GM18526 (cell line): ENCODE results near the gene TMC7.

ENCODE experiments used
- POLR2A ChIP-seq: IDR thresholded peaks from 3 replicates; pipeline ENCODE4 v1.6.1; 2011; ENCODE audit not compliant: insufficient read length; ENCODE audit errors: extremely low read depth

TMC7 gene

DNA sequence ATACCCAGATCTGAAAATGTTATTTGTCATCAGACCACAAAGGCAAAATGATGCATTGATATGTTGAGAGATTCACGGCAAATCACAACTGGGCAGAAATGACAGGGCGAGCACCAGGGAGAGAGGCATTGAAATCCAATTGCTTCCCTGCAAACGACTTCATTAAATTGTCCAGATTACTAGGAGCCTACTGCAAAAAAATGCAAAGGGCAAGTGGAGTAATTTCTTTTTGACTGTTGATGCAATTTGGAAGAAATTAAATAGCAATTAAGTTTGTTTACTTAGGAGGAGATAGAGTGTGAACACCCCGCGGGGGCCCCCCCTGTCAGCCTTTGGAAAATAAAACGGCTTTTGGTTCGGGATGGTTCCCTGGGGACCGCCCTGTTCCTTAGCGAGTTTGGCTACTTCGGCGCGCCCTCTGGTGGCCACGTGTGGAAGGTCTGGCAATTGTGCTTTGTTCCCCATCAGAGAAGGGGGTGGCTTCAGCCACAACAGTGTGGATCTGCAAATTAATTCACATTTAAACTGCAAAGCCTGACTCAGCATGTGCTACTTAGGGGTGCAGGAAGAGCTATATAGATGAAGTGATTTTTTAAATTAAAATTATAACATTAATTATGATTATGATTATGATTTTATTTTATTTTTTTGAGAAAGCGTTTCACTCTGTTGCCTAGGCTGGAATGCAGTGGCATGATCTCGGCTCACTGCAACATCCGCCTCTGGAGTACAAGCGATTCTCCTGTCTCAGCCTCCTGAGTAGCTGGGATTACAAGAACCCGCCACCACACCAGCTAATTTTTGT, 14.5 kb upstream of the TMC7 start:
- no peak for TF ChIP-seq POLR2A

- no peak for TF ChIP-seq POLR2A
Measured at GRCh38 chr16:18969855-18970240, 13.9 kb upstream of the TMC7 start.

DNA sequence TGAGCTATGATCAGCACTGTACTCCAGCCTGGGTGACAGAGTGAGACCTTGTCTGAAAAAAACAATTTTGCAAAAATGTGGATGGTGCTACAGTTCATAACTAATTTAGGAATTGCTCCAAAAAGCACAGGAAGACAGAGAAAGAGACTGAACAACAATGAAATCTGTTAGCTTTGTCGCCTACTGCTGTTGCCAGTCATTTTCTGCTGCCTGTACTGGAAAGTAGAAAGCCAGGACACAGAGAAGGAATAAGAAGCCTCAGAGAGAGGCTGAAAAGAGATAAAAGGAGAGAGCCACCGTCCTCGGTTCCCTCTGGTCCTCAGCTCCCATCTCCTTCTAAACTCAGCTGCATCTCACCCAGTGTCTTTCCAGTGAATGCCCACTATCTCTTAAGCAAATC, 8.6 kb upstream of the TMC7 start:
- no peak for TF ChIP-seq POLR2A

DNA sequence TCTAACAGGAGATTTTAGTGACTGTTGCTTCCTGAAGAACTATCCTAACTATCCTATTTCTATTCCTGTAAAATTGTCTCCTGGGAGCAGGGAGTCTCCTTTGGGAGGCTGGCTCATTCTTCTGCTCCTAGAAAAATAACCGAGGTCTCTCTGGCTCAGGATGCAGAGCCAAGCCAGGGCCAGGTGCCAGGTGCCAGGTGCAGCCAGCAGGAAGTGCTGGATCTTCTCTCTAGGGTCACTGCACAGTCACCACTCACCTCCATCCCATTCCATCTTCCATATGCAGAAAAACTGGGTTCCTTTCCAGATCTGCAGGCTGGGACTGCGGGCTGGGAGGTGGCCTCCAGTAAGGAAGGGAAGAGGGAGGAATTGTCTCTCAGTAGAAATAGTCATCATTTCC, 3.8 kb upstream of the TMC7 start:
- TF ChIP-seq POLR2A: no peak

DNA sequence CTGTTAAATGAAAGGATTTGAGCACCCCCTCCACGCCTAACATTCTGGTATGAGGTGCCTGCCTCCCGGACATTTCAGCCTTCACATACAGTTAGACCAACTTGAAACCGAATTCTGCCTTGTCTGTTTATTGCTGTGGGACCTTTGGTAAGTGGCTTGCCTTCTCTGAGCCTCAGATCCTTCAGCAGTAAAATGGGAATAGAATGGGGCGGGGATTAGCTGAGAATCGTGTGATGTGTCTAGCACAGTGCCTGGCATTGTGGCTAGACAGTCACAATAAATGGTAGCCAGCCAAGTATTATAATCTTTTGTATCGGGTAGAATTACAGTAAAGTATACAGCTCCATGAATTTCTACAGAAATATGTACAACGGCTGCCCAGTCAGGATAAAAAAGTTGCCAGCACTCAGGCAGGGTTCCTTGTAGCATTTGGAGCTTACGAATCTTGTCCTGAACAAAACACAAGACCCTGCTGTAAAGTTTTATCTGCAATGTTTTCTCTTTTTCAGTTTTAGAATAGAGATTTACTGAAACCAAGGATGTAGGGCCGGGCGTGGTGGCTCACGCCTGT, 786 bp downstream of the TMC7 start:
- no peak for TF ChIP-seq POLR2A

DNA sequence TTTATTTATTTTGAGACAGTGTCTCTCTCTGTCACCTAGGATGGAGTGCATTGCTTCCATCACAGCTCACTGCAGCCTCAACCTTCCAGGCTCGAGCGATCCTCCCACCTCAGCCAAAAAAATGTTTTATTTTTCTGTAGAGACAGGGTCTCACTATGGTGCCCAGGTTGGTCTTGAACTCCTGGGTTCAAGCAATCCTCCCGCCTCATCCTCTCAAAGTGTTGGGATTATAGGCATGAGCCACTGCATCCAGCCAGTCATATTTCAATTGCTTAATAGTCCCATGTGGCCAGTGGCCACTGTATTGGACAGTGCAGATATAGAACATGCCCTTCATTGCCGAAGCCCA, 15.3 kb downstream of the TMC7 start:
- no peak for TF ChIP-seq POLR2A

GRCh38 chr16:19001788-19002187, 18.1 kb downstream of the TMC7 start:
- no peak for TF ChIP-seq POLR2A

GRCh38 chr16:19003935-19004334, 20.2 kb downstream of the TMC7 start:
- no peak for TF ChIP-seq POLR2A

- TF ChIP-seq POLR2A: no peak
Measured at GRCh38 chr16:19005561-19006445, 22.1 kb downstream of the TMC7 start.

DNA sequence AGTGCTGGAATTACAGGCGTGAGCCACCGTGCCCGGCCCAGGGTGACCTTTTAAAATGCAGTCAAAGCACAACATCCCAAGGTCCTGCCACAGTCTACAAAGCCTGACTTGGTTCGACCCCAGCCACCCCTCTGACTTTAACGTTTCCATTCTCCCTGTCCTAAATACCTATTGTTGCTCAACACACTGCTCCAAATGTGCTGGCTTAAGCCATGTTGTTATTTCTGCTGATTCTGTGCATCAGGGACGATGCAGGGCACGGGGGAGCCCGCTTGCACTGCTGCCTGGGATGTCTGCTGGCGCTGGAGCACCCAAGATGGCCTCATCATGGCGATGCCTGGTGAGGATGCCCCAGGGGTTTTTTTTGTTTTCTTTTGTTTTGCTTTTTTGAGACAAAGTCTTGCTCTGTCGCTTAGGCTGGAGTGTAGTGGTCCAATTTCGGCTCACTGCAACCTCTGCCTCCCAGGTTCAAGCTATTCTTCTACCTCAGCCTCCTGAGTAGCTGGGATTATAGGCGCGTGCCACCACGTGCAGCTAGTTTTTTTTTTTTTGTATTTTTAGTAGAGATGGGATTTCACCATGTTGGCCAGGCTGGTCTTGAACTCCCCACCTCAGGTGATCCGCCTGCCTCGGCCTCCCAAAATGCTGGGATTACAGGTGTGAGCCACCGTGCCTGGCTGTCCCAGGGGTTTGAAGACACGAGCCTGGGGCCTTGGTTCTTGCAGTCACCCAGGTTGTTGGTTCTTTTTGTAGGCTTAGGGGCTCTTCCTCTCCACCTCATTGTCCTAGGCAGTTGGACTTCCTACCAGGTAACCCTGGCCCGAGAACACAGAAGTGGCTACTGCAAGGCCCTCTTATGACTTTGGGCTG, 22.9 kb downstream of the TMC7 start:
- no peak for TF ChIP-seq POLR2A

- TF ChIP-seq POLR2A: no peak
Measured at GRCh38 chr16:19008245-19009169, 24.8 kb downstream of the TMC7 start.

GRCh38 chr16:19011169-19011731, 27.5 kb downstream of the TMC7 start:
- TF ChIP-seq POLR2A: no peak

DNA sequence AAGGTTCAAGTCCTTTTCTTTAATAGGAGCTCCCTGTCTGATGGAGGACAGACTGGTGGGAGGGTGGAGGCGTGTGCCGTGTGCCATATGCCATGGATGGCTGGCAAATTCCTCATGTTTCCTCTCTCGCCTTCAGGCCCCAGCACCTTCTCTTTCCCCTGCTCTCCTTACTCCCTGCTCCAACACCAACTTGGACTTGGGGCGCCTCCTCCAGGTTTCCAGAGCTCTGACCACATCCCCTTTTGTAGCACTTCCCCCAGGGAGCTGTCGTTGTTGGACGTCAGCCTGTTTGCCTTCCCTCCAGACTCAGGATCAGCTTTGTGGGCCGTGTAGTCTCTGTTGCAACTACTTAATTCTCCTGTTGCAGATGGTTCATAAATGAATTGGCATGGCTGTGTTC, 30.7 kb downstream of the TMC7 start:
- TF ChIP-seq POLR2A: no peak

GRCh38 chr16:19017179-19017578, 33.4 kb downstream of the TMC7 start:
- TF ChIP-seq POLR2A: no peak

DNA sequence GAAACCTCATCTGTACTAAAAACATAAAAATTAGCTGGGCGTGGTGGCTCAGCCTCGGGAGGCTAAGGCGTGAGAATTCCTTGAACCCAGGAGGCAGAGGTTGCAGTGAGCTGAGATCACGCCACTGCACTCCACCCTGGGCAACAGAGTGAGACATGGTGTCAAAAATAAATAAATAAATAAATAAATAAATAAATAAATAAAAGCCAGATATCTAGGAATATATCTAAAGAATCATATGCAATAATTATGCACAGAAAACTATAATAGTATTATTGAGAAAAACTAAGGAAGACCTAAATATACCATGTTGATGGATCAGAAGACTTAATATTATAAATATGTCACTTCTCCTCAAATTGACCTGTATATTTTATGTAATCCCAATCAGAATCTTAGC, 37.0 kb downstream of the TMC7 start:
- TF ChIP-seq POLR2A: no peak
